Inflammatory macrophage treated with lipopolysaccharide for 4 hours (primary cell): ENCODE measurements around the gene IGFBP4.

Experiments used
- DNase-seq: peaks from one replicate; pipeline ENCODE4 v3.0.0-alpha.2; 2020

IGFBP4 gene

GRCh38 chr17:40457369-40457768, 14.1 kb downstream of the IGFBP4 start:
- DNase-seq: no peak

GRCh38 chr17:40457964-40458791, 14.9 kb downstream of the IGFBP4 start:
- DNase-seq: no peak

GRCh38 chr17:40458851-40459482, 15.7 kb downstream of the IGFBP4 start:
- DNase-seq: no peak

GRCh38 chr17:40459636-40460603, 16.7 kb downstream of the IGFBP4 start:
- no peak for DNase-seq

GRCh38 chr17:40460604-40460967, 17.3 kb downstream of the IGFBP4 start:
- DNase-seq: no peak

- DNase-seq: no peak
Observed at GRCh38 chr17:40460968-40461731, 17.9 kb downstream of the IGFBP4 start.

- DNase-seq: no peak
Observed at GRCh38 chr17:40461732-40462342, 18.6 kb downstream of the IGFBP4 start.

GRCh38 chr17:40462343-40463121, 19.3 kb downstream of the IGFBP4 start:
- no peak for DNase-seq

- DNase-seq: no peak
Observed at GRCh38 chr17:40463122-40463550, 19.9 kb downstream of the IGFBP4 start.

GRCh38 chr17:40464392-40464855, 21.2 kb downstream of the IGFBP4 start:
- DNase-seq: no peak

- no peak for DNase-seq
Observed at GRCh38 chr17:40466298-40466971, 23.2 kb downstream of the IGFBP4 start.

- DNase-seq: no peak
Observed at GRCh38 chr17:40467281-40467867, 24.1 kb downstream of the IGFBP4 start.

GRCh38 chr17:40468560-40468959, 25.3 kb downstream of the IGFBP4 start:
- no peak for DNase-seq

- no peak for DNase-seq
Observed at GRCh38 chr17:40469805-40470675, 26.8 kb downstream of the IGFBP4 start.

GRCh38 chr17:40470932-40471828, 27.9 kb downstream of the IGFBP4 start:
- DNase-seq: no peak

- DNase-seq: no peak
Observed at GRCh38 chr17:40471846-40472732, 28.8 kb downstream of the IGFBP4 start.
